Measurements from ENCODE around the gene NKX1-1.

DNA sequence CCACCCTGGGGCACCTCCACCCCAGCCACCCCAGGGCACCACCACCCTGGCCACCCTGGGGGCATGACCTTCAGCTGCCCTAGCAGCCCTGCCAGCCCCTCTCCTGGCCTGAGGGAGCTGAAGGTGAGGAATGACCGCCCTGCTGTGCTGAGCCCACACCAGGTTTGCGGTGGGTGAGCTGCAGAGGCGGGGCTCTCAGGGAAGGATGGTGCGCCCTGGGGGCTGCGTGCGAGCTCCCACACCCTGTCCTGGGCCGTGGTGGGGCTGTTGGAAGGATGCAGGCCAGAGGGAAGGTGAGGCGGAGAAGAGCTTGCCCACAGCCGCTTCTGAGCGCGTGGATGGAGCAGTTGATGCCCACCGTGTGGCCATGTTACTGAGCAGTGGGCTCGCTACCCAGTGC is 41.5 kb downstream of the NKX1-1 start:
- TF ChIP-seq POLR2A (IDR thresholded peaks at IDR 0.05), result no peak
- TF ChIP-seq, protein P1, sequence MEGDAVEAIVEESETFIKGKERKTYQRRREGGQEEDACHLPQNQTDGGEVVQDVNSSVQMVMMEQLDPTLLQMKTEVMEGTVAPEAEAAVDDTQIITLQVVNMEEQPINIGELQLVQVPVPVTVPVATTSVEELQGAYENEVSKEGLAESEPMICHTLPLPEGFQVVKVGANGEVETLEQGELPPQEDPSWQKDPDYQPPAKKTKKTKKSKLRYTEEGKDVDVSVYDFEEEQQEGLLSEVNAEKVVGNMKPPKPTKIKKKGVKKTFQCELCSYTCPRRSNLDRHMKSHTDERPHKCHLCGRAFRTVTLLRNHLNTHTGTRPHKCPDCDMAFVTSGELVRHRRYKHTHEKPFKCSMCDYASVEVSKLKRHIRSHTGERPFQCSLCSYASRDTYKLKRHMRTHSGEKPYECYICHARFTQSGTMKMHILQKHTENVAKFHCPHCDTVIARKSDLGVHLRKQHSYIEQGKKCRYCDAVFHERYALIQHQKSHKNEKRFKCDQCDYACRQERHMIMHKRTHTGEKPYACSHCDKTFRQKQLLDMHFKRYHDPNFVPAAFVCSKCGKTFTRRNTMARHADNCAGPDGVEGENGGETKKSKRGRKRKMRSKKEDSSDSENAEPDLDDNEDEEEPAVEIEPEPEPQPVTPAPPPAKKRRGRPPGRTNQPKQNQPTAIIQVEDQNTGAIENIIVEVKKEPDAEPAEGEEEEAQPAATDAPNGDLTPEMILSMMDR (IDR thresholded peaks at IDR 0.05), result no peak
